ENCODE data around the gene SLC38A2.

The SLC38A2 gene

GRCh38 chr12:46373301-46374296 is 1.0 kb upstream of the SLC38A2 start (continued):
- no peak for TF ChIP-seq ZNF221 (tag by site-specific recombination; IDR thresholded peaks at IDR 0.05; ENCODE audit: borderline replicate concordance)
- TF ChIP-seq CTCF (tag by site-specific recombination; IDR thresholded peaks at IDR 0.05) = peak; percentile 65; the same call in 1 of the 2 replicates
- no peak for TF ChIP-seq ATF2 (tag by site-specific recombination; IDR thresholded peaks at IDR 0.05; ENCODE audit: low read depth)
- TF ChIP-seq ZNF121 (tag by site-specific recombination; IDR thresholded peaks at IDR 0.05) = no peak
- TF ChIP-seq REPIN1 (tag by site-specific recombination; IDR thresholded peaks at IDR 0.05; ENCODE audit: low read depth) = no peak
- TF ChIP-seq HOXD13 (CRISPR knock-in tag; IDR thresholded peaks at IDR 0.05; ENCODE audit: borderline replicate concordance) = no peak
- no peak for TF ChIP-seq ZNF513 (tag by site-specific recombination; IDR thresholded peaks at IDR 0.05)
- peak; percentile 49 for TF ChIP-seq ZBTB8A (tag by site-specific recombination; IDR thresholded peaks at IDR 0.05)
- TF ChIP-seq PBX3 (CRISPR knock-in tag; IDR thresholded peaks at IDR 0.05) = no peak
- no peak for TF ChIP-seq ZNF488 (tag by site-specific recombination; IDR thresholded peaks at IDR 0.05)
- no peak for TF ChIP-seq ZNF791 (tag by site-specific recombination; IDR thresholded peaks at IDR 0.05)
- no peak for TF ChIP-seq ZNF623 (tag by site-specific recombination; IDR thresholded peaks at IDR 0.05)
- no peak for TF ChIP-seq ZNF76 (tag by site-specific recombination; IDR thresholded peaks at IDR 0.05; ENCODE audit: borderline replicate concordance, low read depth)
- no peak for TF ChIP-seq ZNF146 (tag by site-specific recombination; IDR thresholded peaks at IDR 0.05)
- TF ChIP-seq KLF9 (tag by site-specific recombination; IDR thresholded peaks at IDR 0.05; ENCODE audit: low read depth) = no peak
- TF ChIP-seq ZNF555 (tag by site-specific recombination; conservative IDR thresholded peaks at IDR 0.05) = no peak
- no peak for TF ChIP-seq ZNF324 (tag by site-specific recombination; IDR thresholded peaks at IDR 0.05)
- no peak for TF ChIP-seq ZIC2 (tag by site-specific recombination; IDR thresholded peaks at IDR 0.05)
- TF ChIP-seq ZNF626 (tag by site-specific recombination; IDR thresholded peaks at IDR 0.05) = no peak
- TF ChIP-seq ZNF610 (tag by site-specific recombination; IDR thresholded peaks at IDR 0.05; ENCODE audit: borderline replicate concordance) = no peak
- TF ChIP-seq HOXC10 (CRISPR knock-in tag; IDR thresholded peaks at IDR 0.05) = no peak
- TF ChIP-seq INSM2 (tag by site-specific recombination; IDR thresholded peaks at IDR 0.05) = no peak
- no peak for TF ChIP-seq ZNF544 (tag by site-specific recombination; IDR thresholded peaks at IDR 0.05)
- peak; percentile 35; the same call in 1 of the 2 replicates for TF ChIP-seq ZBTB20 (tag by site-specific recombination; IDR thresholded peaks at IDR 0.05)
- no peak for TF ChIP-seq SP7 (tag by site-specific recombination; IDR thresholded peaks at IDR 0.05)
- TF ChIP-seq ZNF449 (tag by site-specific recombination; IDR thresholded peaks at IDR 0.05) = no peak
